C1 segment of cervical spinal cord (tissue), 14 donors: Measurements from ENCODE around the gene MLLT3.

Source experiments
- DNase-seq, 14 donors: peaks; one replicate each; lab custom pipeline; 2025; lab: John Stamatoyannopoulos, UW

The MLLT3 gene

DNA sequence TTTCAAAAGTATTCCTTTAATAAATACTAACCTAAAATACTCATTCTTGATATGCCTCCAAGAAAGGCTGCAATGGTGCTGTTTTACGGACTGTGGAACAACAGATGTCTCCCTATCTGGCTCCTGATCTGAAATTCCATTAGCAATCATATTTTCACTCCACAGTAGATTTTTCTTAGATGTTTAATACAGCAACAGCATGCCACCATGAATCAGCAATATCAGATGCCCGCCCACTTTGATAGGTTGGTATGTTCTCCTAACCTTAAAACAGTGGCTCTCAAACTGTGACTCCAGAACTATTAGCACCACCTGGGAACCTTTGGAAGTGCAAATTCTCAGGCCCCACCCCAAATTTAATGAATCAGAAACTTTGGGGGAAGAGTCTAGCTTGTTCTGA lies 110.2 kb downstream of the MLLT3 start:
- no peak for DNase-seq

DNA sequence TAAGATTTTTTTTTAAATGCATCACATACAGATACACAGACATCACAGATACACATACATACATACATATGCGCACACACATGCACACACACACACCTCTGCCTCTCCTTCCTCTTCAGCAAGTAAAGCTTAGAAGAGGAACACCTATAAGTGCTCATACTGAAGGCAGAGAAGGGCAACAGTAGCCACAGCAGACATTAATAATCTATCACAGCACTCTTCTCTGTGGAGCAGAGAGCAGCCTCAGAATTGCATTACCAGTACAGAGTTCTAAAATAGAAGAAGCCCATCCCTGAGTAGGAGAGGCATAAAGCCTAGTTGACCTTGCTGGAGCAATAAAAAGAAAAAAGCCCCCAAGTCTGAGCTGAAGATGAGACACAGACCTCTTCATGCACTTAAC lies 110.6 kb downstream of the MLLT3 start:
- no peak for DNase-seq

DNA sequence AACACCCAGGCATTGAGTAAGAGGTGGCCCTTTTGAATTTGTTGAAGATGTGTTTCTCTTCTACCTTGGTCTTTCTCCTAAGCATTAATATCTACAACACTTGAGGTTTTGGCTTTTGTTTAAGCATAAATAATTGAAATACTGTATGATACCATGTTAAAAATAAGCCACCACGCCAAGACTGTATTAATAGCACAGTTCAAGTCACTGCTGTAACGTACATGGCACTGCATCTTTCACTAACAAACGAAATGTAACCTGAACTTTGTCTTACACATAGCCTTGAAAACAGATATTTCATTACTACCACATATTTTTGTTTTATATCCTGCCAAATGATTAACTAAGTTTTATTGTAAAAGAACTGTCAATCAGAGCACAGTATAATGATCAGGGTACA lies 112.8 kb downstream of the MLLT3 start:
- DNase-seq: no peak

DNA sequence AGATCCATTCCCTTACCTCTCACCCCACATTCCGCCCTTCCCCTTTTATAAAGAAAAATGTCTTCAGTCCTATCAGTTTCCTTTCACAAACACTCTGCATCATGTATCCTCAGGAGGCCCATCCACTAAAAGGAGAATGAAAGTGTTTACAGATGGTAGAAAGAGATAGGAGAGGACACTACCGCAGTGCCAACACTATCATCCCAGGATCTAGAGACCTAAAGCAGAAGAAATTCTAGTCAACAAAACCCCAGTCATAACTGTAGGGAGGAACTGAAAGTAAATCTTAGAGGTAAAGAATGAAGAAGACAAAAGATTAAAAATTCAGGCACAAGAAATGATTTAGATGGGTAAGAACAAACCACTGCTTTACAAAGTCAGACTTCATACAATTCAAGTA lies 114.1 kb downstream of the MLLT3 start:
- peak in 1 of 14 donors; percentile 12 for DNase-seq

DNA sequence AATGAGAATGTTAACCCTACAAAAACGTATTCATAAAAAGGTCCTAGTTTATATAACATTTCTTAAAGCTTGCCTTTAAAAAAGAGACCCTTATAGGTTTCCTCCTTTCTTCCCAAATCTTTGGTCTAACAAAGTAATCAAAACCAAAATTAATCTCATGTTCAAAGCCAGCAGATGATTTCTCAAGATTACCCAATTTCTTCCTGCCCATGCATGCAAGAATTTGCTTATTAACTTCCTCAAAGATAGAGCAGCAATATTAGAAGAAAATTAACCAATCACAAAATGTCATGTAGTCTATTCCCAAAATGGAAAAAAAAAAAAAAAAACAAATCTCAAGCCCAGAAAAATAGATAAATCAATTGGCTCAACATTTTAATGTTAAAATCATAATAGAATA lies 114.9 kb downstream of the MLLT3 start:
- no peak for DNase-seq

DNA sequence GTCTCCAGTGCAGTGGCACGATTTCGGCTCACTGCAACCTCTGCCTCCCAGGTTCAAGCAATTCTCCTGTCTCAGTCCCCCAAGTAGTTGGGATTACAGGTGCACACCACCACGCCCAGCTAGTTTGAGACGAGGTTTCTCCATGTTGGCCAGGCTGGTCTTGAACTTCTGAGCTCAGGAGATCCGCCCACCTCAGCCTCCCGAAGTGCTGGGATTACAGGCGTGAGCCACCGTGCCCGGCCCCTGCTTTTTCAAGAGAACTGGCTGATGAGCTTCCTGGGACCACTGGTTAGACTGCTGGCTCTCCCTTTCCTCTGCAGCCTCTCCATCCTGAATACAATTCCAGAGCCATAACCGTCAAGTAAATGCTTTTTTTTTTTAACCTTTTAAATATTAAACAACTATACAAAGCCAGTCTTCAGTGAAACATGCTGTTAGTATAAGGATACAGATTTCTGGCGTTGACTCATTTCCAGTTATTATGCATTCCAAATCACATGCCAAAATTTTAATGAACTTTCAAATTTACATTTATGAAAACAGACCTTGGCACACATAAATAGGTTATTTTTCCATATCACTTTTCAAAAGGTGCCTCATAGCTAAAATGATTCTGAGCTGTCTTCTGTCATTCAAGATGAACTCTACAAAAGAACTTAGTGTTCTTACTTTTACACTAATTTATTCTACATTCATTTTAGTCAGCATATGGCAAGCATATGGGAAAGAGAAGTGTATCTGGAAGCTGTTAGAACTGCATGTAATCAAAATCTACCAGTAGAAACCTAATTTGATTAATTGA lies 116.0 kb downstream of the MLLT3 start:
- no peak for DNase-seq

DNA sequence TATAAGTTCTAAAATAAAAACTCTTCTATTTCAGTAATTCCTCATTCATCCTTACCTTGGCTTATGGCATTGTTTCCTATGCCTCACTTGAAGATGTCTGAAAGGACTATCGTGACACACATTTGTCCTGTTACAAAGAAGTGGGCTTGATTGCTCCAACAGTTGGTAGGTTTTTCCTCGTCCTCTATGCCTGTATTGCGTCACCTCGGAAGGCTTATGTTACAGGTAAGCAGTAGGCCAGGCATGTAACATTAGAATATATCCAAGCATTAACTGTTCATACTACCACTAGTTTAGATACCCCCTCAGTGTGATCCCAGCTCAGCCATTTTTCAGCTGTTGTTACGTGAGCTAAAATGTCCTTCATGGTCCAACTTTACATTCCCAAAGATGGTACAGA lies 116.7 kb downstream of the MLLT3 start:
- no peak for DNase-seq

DNA sequence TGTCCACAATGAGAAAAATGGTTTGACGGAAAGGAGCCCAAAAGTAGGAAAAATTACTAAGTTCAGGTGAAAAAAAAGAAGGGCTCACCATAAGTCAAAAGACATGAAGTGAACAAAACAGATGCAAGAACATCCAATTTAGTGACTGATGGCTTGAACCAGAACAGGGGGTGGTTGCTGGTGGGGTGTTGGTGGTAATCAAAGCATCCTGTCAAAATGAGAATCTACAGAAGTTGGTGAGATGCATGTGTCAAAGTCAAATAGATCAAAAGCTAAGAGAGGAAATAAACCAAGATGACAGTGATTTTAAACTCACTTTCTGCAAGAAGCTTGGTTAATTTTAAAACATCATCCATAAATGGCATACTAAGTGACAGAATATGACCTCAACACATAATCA lies 117.4 kb downstream of the MLLT3 start:
- no peak for DNase-seq

DNA sequence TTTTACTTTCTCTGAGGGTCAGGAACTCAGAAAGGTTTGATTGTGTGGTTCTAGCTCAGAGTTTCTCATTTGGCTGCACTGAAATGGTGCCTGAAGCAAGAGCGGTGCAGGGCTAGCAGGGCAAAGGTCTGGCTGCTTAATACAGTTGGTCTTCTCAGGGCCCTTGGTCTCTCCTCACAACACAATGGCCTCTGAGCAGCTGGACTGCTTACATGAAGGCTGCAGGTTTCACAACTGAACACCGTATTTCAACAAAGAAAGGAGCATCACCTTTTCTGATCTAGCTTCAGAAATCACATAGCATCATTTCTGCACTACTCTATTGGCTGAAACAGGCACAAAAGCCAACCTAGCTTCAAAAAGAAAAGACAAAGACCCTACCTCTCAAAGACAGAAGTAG lies 122.2 kb downstream of the MLLT3 start:
- no peak for DNase-seq

DNA sequence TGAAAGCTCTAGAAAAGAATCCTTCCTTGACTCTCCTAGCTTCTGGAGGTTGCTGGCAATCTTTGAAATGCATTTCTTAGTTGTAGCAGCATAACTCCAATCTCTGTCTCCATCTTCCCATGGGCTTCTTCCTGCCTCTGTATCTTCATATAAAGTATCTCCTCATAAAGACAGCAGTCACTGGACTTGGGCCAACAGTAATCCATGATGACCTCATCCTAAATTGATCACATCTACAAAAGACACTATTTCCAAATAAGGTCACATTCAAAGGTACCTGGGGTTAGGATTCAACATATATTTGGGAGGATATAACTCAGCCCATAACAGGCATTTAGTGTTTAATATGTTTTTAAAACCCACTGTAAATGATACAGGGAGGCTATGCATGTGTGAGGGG lies 123.3 kb downstream of the MLLT3 start:
- DNase-seq: no peak

DNA sequence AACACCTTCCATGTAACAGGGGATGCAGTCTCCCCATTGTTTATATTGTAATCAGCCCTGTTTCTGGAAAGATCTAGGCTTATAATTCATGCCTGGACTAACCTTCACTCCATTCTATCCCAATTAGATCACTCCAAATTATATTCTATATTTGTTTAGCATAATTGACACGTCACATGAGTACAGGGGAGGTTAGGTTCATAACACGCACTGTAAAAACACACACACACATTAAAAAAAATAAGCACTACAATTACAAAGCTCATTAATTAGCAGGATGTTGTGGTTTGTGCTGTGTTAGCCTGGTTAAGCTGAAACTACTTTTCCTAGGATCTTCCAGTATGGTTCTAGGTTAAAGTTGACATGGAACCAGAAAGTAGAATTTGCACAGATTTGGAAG lies 126.0 kb downstream of the MLLT3 start:
- DNase-seq: no peak

DNA sequence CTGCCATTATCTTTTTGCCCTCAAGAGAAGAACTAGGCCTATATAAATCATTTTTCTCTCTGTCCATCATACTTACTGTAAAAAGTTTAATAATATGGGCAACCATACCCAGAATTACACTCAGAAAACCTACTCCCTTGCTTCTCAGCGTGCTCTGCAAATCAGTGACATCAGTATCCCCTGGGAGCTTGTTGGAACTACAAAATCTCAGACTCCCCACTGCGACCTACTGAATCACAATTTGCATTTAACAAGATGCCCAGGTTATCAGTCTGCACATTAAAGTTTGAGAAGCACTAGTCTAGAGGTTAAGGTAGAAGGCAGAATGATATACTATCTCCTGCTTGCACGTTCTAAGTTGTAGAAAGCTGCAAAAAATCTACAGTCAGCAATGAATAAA lies 127.2 kb downstream of the MLLT3 start:
- DNase-seq: no peak

DNA sequence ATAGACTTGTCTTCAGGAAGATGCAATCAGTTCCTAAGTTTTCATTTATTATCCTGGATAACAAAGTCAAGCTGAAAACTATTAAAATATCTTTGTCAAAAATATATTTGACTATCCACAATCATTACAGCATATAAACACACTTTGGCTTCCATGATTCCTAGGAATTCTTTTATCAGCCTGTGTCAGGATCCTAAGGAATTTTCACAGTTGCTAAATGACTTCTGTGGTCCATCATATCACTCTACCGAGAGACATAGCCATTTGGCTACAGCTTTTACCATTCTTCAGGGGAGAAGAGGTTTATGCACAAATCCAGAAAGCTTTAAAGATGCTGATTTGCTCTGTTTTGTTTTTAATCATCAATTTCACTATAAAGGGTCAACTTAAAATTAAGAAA lies 128.3 kb downstream of the MLLT3 start:
- no peak for DNase-seq

DNA sequence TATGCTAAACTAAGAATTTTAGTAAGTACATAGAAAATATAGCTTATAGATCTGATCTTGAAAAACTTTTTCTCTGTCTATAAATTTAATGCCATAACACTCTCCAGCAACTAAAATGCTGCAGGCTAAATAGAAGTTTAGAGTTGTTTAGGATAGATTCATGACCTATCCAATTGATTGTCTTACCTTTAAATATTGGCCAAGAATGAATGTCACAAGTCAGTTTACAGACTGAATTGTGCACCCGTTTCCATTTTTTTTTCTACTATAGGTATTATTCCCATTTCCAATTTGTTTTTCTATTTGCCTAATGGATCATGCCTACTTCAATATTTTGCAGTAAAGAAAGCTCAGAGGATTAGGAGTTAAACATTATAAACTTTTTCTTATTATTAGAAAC lies 129.5 kb downstream of the MLLT3 start:
- no peak for DNase-seq

DNA sequence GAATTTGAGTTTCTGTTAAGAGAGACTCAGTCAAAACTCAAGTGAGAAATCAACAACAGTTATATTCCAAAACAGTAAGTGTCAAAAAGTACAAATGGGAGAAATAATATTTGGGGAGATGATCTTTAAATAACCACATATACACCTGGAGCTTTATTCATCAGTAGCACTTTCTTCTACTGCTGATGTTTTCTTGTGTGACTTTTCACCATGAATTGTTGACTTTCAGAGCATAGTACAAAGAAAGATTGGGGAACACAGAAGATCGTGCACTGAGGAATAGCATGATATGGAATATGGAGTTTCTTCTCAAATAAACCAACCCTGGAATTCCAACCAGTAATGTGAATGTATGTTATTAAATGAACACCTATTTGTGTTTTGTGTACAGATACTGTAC lies 130.7 kb downstream of the MLLT3 start:
- no peak for DNase-seq

DNA sequence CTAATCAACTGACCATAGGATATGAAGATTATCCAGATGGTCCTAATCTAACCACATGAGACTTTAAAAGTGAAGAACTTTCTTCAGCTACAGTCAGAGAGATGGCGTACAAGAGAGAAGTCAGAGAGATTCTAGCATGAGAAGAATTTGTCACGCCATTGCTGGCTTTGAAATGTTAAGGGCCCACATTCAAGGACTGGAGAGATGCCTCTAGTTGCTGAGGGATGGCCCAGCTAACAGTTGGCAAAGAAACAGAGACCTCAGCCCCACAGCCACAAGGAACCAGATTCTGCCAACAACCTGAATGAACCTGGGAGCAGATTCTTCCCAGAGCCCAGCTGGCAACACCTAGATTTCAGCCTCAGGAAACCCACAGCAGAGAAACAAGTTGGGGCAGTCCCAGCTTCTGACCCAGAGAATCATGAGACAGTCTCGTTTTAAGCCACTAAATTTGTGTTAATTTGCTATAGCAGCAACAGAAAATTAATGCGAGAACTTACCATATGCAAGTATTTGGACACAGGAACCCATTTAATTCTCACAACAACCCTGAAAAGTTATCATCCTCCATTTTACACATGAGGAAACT lies 132.0 kb downstream of the MLLT3 start:
- DNase-seq: no peak

DNA sequence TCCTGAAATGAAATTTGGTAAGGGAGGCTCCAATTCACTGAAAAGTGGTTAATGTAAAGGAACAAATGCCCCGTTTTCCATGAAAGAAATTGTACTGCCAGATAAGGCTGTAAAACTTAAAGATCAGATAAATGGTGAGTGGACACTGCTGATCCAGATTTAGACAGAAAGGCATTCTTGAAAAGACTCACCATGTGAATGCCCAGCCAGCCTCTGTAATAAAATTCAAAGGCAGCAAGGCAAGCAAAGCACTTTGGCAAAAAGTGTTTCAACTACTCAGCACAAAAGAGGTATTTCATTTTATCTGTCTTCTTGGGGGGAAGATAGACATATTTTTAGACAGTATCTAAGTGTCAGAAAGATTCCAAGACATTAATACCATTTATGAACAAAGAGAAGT lies 133.6 kb downstream of the MLLT3 start:
- no peak for DNase-seq

DNA sequence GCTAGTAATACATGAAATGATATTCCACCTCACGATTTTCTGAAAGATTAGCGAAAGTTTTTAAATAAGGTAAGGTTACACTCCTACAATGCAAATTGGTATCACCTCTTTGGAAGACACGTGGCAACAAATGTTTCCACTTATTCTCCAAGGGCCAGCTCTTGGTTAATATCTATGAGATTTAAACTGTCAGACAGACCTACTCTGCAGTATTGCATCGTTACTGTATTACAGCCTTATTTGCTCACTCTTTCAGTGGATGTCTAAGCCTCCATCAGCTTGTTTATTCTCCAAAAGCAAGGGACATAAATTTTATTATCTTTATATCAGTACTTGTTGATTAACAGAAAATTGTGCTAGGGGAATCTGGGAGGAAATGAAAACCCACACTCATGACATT lies 135.7 kb downstream of the MLLT3 start:
- DNase-seq: no peak

DNA sequence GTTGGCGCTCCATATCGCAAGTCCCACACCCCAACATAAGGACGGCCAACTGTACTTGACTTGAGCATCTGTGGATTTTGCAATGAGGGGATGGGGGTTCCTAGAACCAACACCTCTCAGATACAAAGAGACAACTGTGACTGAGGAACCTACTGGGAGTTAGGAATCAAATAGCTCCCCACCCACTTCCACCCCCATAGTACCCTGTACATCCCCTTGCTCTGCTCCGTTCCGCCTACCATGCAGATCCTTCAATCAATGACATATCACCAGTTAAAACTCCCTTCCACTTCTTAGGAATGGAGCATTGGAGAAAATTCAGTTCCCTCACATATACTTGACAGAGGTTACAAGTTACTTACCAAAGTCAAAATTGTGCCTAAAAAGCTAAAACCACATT lies 140.9 kb downstream of the MLLT3 start:
- DNase-seq: no peak

DNA sequence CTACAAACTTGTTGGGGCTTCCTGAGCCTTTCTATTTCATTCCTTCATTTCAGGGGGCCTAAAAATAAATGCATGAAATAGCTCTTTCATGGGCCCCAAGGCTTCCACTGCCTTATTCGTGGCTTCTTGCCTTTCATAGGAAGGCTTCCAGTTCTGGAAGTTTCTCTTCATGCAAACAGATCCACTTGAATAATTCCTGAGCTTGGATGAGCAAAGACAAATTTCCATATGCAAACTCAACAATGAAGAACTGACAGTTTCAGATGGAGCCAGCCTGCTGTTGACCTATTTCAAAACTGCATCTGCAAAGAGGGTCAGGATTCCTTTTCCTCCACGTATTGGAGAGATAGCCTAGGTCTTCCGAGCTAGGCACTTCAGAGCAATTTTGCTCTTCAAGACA lies 142.1 kb downstream of the MLLT3 start:
- no peak for DNase-seq

DNA sequence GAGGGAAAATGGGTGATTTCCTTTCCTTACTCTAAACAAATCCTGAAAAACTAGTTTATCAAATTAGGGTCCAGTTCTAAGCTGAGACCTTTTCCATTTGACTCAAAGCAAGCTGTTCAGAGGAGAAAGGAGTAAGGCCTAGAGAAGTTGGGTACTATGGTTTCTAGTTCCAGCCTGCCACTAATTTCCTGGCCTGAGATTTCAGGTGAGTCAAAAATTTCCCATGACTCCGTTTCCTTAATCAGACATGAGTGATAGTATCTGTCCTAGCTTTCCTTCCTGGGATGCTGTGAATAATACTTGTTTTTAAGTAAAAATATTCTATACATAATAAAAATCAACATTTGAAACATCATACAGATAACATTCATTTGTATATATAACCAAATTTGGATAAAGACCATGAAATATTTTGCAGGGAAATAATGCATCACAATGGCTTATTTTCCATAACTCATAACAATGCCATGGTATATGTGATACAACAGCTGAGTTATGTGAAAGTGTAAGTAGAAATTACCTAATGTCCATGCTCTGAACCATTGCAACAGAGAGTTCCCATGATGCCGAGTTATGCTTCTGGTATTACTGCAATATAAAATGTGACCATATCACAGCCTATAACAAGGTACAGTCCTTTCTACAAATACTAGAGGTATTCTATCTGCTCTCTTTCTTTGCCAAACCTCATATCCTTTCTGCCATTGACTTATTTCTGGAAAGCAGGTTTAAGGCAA lies 142.7 kb downstream of the MLLT3 start:
- DNase-seq: no peak

DNA sequence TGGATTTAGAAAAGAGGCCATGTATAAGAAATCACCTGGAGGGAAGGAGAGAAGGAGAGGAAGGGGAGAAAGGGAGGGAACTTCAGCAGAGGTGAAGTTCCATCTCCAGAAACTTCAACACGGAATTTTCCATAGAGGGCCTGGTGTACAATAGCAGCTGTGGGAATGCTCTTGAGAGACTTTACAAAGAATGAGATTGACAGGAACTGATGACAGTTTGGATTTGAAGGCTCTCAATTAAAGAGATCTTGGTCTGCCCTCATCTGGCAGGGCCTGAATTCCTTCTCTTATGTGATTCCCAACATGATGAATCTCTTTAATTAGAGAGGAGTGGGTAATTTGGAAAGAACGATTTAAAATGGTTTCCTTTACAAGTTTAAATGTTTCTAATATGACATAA lies 143.5 kb downstream of the MLLT3 start:
- no peak for DNase-seq
